NCI-H187 treated with DMSO at 0.1 percent for 48 hours (cell line): ENCODE results near the gene FAM193B.
"Not testable (repeated sequence)": the region's sequence is repeated elsewhere in the genome, so short reads cannot be mapped to it uniquely, and the experiment has no call there.

Experiments
- DNase-seq: peaks from one replicate; lab custom pipeline; 2025; lab: John Stamatoyannopoulos, UW

FAM193B gene

DNA sequence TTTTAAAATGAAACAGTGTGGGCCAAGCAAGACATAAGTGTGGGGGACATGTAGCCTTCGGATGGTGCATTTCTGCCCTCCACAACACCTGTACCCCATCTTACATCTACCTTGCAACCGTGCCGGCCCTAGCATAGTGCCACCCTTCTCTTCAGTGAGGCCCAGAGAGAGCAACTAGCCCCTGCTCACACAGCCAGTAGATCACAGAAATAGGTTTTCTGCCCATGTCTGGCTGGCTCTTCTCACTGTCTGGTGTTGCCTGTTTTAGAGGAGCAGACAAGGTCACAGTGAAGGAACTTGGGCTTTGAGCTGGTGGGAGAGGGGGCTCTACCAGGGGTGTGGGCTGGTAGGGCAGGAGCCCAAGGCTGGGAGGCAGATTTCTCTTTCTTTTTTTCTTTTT lies 68.1 kb downstream of the FAM193B start:
- no peak for DNase-seq

DNA sequence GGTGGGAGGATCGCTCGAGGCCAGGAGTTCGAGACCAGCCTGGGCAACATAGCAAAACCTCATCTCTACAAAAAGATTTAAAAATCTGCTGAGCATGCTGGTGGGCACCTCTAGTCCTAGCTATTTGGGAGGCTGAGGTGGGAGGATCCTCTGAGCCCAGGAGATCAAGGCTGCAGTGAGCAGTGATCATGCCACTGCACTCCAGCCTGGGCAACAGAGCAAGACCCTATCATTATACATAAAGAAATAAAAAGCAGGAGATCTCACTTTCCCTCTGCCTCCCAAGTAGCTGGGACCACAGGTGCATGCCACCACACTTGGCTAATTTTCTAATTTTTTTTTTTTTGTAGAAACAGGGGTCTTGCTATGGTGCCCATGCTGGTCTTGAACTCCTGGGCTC lies 68.6 kb downstream of the FAM193B start:
- not testable (repeated sequence) for DNase-seq

- DNase-seq = no peak
Measured at GRCh38 chr5:177484902-177485549, 69.3 kb downstream of the FAM193B start.

DNA sequence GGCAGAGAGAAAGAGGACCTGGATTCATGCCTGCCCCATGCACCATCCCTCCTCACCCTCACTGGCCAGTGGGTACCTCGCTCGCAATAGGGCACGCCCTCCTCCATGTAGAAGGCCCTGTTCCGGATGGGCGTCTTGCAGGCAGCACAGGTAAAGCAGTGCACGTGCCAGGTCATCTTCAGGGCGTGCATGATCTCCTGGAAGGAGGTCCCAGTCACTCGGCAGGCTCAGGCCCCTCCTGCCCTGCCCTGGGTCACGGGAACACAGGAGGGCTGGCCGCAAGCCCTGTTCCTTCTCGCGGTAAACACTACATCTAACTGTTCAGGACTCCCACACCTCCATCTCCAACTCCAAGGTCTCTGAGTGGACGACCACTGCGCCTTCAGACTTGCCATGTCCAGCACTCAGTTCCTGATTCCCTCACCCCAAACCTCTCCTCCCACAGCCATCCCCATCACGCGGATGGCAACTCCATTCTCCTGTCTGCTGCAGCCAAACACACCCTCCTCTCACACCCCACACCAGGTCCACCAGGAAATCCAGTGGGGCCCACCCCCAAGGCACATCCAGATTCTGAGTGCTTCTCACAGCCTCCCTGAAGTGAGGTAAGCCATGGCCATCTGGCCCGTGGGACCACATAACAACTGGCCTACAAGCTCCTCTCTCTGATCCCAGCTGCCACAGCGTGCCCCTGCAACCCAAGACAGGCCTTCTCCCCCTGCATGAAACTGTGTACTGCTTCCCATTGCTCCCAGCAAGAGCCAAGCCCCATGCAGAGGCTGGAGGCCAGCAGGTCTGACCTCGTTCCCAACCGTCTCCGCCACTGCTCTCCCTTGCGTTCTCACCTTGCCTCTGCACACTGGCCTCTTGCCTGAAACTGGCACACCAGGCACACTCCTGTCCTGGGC lies 70.1 kb downstream of the FAM193B start:
- no peak for DNase-seq

- no peak for DNase-seq
Measured at GRCh38 chr5:177483042-177483441, 71.3 kb downstream of the FAM193B start.

GRCh38 chr5:177482359-177482795 lies 72.0 kb downstream of the FAM193B start:
- no peak for DNase-seq

DNA sequence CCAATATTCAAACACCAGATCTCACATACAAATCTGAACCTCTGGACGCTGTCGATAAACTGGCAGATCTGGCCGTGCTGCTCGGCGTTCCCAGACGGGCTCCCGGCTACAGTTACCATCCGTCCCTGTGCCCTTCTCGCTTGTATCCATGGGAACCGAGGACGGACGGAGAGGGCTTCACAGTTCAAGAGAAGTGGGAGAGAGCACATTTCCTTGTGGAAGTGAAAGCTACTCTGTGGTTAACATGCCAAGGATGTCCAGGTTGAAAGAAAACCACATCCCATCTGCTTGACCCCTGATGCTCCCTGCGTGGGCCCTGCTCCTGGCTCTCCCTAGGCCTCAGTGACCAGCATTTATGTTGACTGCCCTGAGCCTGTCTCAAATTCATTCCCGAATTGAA lies 74.6 kb downstream of the FAM193B start:
- DNase-seq = no peak

GRCh38 chr5:177478711-177479646 lies 75.4 kb downstream of the FAM193B start:
- DNase-seq = no peak

DNA sequence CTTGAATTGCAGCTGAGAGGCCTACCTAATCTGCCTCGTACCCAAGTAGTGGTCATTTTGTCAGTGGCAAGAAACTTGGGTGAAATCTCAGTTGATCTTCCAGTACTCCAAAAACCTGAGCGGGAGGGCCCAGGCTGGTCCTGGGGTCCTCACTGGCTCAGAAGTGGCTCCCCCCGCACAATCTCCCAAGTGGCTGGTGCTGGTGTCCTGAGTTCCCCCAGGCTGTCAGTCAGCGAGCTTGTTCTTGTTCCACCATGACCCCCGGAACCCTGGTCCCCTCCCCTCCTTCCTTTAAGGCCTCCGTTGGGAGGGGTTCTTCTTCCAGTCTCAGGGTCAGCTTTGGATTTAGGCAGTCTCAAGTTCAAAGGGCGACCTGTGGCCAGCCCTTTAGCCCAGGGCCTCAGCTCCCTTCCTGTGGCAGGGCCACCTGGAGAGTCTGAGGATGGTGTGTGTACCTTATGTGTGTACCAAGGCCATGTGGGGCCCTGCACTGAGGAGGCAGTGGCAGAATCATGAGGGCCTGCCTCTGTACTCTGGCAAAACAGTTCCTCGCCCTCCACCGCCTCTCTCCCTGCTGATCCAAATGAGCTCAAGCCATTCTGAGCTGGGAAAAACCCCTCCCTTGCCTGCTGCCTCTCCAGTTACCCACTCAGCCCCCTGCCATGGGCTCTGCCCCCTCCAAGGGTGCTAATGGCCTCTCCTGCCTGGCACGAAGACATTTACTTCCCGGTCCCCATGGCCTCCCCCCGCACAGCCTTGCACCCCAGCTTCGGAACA lies 76.5 kb downstream of the FAM193B start:
- DNase-seq = no peak

DNA sequence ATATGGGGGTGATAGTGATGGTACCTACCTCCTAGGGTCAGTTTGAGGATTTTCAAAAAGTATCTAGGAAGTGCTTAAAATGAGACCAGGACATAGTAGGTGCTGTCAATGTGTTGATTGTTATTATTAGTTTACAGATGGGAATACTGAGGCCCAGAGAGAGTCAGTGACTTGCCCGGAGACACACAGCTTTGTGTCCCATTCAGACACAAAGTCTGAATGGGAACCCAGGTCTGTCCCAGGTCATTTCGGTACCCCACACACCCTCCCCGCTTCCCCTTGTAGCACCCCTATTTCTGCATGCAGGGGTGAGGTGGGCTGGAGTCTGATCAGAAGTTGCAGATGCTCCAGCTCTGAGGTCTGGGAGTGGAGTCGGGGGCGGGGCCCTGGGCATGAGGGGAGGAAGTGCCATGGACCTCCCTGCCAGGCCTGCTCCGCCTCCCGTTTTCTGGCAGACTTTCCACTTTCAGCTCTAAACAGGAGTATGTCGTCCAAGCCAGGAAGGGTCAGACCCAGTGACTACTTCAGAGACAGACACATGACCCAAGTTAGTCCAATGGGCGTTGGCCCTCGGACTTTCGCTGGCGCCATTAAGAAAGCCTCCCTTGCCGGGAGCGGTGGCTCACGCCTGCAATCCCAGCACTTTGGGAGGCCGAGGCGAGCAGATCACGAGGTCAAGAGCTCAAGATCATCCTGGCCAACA lies 77.7 kb downstream of the FAM193B start:
- DNase-seq = no peak

DNA sequence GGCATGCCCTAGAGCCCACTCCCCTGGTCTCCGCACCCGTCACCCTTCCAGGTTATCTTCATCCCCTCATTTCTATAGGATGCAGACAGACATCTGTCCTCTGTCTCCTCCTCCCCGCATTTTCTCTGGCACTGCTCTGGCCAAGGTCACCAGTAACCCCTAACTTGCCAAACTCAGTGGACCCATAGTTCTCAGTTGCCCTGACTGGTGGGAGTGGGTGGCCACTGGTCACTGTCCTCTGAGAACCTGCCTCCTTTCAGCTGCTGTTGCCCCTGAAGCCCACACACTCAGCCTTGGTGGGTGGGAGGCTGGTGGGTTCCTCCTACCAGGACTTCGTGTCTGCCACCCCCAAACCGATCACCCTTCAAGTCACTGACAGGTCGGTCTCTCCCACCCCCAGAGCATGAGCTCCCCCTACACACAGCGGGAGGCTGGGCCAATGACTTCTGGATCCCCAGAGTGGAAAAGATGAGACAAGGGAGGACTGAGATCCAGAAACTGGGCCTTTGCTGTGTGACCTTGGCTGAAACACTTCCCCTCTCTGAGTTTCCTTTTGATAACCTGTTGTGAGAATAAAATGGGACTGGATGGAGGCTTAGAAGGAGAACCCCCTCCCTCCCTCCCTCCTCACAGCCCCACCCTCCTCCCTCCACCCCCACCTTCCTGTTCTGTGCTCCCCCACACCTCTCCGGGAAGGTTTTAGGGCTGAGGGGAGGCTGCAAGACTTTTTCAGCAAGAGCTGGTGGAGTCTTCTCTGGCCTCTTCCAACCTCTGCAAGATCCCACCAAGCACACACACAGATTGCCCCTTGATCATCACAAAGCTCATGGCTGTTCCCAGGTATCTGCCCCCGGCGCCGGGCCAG lies 78.6 kb downstream of the FAM193B start:
- DNase-seq = no peak

- no peak for DNase-seq
Measured at GRCh38 chr5:177474846-177475562, 79.4 kb downstream of the FAM193B start.

DNA sequence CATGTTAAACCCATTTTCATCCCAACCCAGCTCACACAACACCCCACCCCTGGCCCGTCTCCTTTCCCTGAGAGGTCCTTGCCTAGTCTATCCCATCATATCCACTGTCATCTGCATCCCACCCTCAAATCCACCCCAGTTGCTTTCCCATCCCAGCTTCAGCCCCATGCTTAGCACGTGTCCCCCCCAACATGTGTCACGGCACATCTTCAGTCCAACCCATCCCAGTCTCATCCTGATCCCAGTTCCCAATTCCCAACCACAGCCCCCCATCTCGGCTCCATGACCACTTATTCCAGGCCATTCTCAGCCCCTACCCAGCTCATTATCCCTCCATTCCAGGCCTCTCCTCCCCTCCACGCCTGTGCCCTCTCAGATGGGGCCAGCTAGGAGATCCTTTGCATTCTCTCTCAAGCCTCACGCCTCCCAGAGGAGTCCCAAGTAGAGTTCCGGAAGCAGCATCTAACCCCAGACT lies 80.3 kb downstream of the FAM193B start:
- no peak for DNase-seq

DNA sequence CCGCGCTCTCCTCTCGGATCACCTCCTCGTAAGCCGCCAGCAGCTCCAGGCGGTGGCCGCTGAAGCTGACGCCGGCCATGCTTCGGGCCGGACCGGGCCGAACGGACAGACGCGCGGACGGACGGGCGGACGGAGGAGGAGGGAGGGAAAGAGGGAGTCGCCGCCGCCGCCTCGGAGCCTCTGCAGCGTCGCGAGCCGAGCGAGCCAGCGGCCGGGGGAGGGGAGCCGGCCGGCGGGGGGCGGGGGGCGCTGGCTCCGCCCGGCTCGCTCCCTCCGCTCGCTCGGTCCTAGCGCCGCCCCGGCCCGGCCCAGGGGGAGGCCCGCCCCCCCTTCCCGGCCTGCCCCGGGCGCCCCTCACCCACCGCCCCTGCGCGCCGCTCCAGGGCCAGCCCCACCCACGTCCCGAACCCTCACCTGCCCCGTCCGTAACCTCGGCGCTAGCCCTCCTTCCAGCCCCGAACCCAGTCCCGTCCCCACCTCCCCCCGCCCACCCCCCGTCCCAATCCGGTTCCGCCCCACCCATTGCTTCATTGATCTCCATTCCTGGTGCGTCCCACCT lies 80.8 kb downstream of the FAM193B start, which contains the start of gene DBN1:
Gene DBN1, minus strand, starts transcription at position 192 of the 559 bp plus-strand sequence. Its CDS starts 113 bp downstream, at position 79.
- DNase-seq = no peak

- DNase-seq = no peak
Measured at GRCh38 chr5:177472460-177473442, 81.6 kb downstream of the FAM193B start.

- no peak for DNase-seq
Measured at GRCh38 chr5:177471610-177472356, 82.6 kb downstream of the FAM193B start.
